Liver (tissue), 9 donors: ENCODE measurements around the gene MAP1LC3B2. TPM values are rescaled to one million over a fixed set of nuclear protein-coding genes. Genes with fewer than 3 reads are reported as not detected.

Experiments used
- DNase-seq: peaks from one replicate; pipeline ENCODE4 v3.0.0-alpha.2; 2017; ENCODE audit warnings: low spot score
- H3K27ac ChIP-seq, 2 donors: one replicate each; pipeline ENCODE4 v1.7.0; 2013; ENCODE audit warnings: inconsistent platforms in 2 of 2, low read length in 2 of 2, control low read depth in 1 of 2, low read depth in 1 of 2, mild to moderate bottlenecking in 1 of 2
- H3K27me3 ChIP-seq, 4 donors: one replicate each; pipeline versions ENCODE4 v1.6.1 to v1.7.0; 2013; ENCODE audit warnings: low read length in 3 of 4, inconsistent platforms in 1 of 4, mild to moderate bottlenecking in 1 of 4, moderate library complexity in 1 of 4; ENCODE audit not compliant: control insufficient read depth in 4 of 4, insufficient read depth in 4 of 4
- H3K36me3 ChIP-seq, 4 donors: one replicate each; pipeline versions ENCODE4 v1.6.1 to v1.7.0; 2013; ENCODE audit warnings: low read length in 3 of 4, mild to moderate bottlenecking in 3 of 4, low read depth in 1 of 4, moderate library complexity in 1 of 4; ENCODE audit not compliant: control insufficient read depth in 4 of 4, insufficient read depth in 3 of 4
- H3K4me1 ChIP-seq, 4 donors: one replicate each; pipeline versions ENCODE4 v1.6.1 to v1.7.0; 2013; ENCODE audit warnings: low read length in 3 of 4, mild to moderate bottlenecking in 3 of 4, moderate library complexity in 1 of 4; ENCODE audit not compliant: control insufficient read depth in 4 of 4, insufficient read depth in 4 of 4
- H3K4me3 ChIP-seq, 3 donors: one replicate each; pipeline versions ENCODE4 v1.6.1 to v1.7.0; 2013; ENCODE audit warnings: low read length in 3 of 3, control low read depth in 1 of 3, low read depth in 1 of 3, mild to moderate bottlenecking in 1 of 3
- H3K9ac ChIP-seq, 2 donors: one replicate each; pipeline ENCODE4 v1.7.0; 2013; ENCODE audit warnings: low read length in 2 of 2, mild to moderate bottlenecking in 2 of 2, moderate library complexity in 2 of 2, control low read depth in 1 of 2, low read depth in 1 of 2
- H3K9me3 ChIP-seq, 4 donors: one replicate each; pipeline versions ENCODE4 v1.6.1 to v1.7.0; 2013; ENCODE audit warnings: low read length in 3 of 4; ENCODE audit not compliant: control insufficient read depth in 4 of 4
- ATF3 ChIP-seq: IDR thresholded peaks from 2 replicates; pipeline ENCODE4 v1.6.1; 2016; ENCODE audit warnings: antibody characterized with exemption
- CTCF ChIP-seq: fragments of 150-350 bp; IDR thresholded peaks from 2 replicates; pipeline ENCODE4 v1.5.1; 2017; ENCODE audit warnings: improper control_type of control experiment, low read depth, low read length; ENCODE audit not compliant: missing input control
- EGR1 ChIP-seq, 2 donors: IDR thresholded peaks; 2 replicates each; pipeline ENCODE4 v1.6.1; 2016 to 2018; ENCODE audit warnings: antibody characterized with exemption in 2 of 2, low read depth in 2 of 2
- FOXA1 ChIP-seq: IDR thresholded peaks from 2 replicates; pipeline ENCODE4 v1.6.1; 2016; ENCODE audit warnings: antibody characterized with exemption
- FOXA2 ChIP-seq: IDR thresholded peaks from 2 replicates; pipeline ENCODE4 v1.6.1; 2016; ENCODE audit warnings: antibody characterized with exemption
- GABPA ChIP-seq, 2 donors: IDR thresholded peaks in 1 of 2; conservative IDR thresholded peaks in 1 of 2; 2 replicates each; pipeline ENCODE4 v1.6.1; 2016; ENCODE audit warnings: antibody characterized with exemption in 2 of 2, mild to moderate bottlenecking in 1 of 2, moderate library complexity in 1 of 2
- HNF4A ChIP-seq, 2 donors: conservative IDR thresholded peaks; 2 replicates each; pipeline ENCODE4 v1.6.1; 2016; ENCODE audit warnings: antibody characterized with exemption in 2 of 2, mild to moderate bottlenecking in 2 of 2
- HNF4G ChIP-seq: IDR thresholded peaks from 2 replicates; pipeline ENCODE4 v1.6.1; 2016; ENCODE audit warnings: antibody characterized with exemption
- JUND ChIP-seq, 2 donors: IDR thresholded peaks; 2 replicates each; pipeline ENCODE4 v1.6.1; 2016; ENCODE audit warnings: antibody characterized with exemption in 2 of 2
- MAX ChIP-seq: IDR thresholded peaks from 2 replicates; pipeline ENCODE4 v1.6.1; 2016; ENCODE audit warnings: antibody characterized with exemption
- NR2F2 ChIP-seq: IDR thresholded peaks from 2 replicates; pipeline ENCODE4 v1.6.1; 2016; ENCODE audit warnings: antibody characterized with exemption
- RAD21 ChIP-seq, 2 donors: IDR thresholded peaks; 2 replicates each; pipeline ENCODE4 v1.6.1; 2016; ENCODE audit warnings: antibody characterized with exemption in 2 of 2, mild to moderate bottlenecking in 2 of 2
- REST ChIP-seq: IDR thresholded peaks from 2 replicates; pipeline ENCODE4 v1.6.1; 2016; ENCODE audit warnings: antibody characterized with exemption, mild to moderate bottlenecking
- RXRA ChIP-seq, 2 donors: IDR thresholded peaks; 2 replicates each; pipeline ENCODE4 v1.6.1; 2017 to 2018; ENCODE audit warnings: antibody characterized with exemption in 2 of 2, mild to moderate bottlenecking in 1 of 2
- SP1 ChIP-seq: IDR thresholded peaks from 2 replicates; pipeline ENCODE4 v1.6.1; 2018; ENCODE audit warnings: antibody characterized with exemption, mild to moderate bottlenecking
- TAF1 ChIP-seq: conservative IDR thresholded peaks from 2 replicates; pipeline ENCODE4 v1.6.1; 2016; ENCODE audit warnings: antibody characterized with exemption, mild to moderate bottlenecking
- YY1 ChIP-seq: IDR thresholded peaks from 2 replicates; pipeline ENCODE4 v1.6.1; 2016; ENCODE audit warnings: antibody characterized with exemption, mild to moderate bottlenecking
- ZBTB33 ChIP-seq: IDR thresholded peaks from 2 replicates; pipeline ENCODE4 v1.6.1; 2016; ENCODE audit warnings: antibody characterized with exemption
- WGBS: extraction: QIAGEN DNeasy Blood & Tissue Kit; methylation state at CpG from one replicate; pipeline ENCODE4 v1.1.7; 2013; 5-methylcytosine and 5-hydroxymethylcytosine counted together
- polyA plus RNA-seq, 2 donors: library from polyadenylated mRNA; stranded (reverse) in 1 of 2; unstranded in 1 of 2; fragments of 200-250 nt in 1 of 2; fragments of >200 nt in 1 of 2; fragmentation: Nextera tagmentation in 1 of 2; extraction: Ambion mirVana in 1 of 2; gene quantifications; one replicate each; pipeline versions ENCODE4 v1.2.1 to v1.2.3, GENCODE V29; 2013 to 2015
- total RNA-seq, 2 donors: library from RNA; depleted of rRNA; stranded (reverse); fragments of >200 nt; gene quantifications; one replicate each; pipeline ENCODE4 v1.2.3, GENCODE V29; 2014
- donor health status: healthy.
- donor health status: healthy.
- donor health status: healthy.
- donor health status: healthy.
- donor health status: healthy.

Gene MAP1LC3B2
- total and polyA plus RNA-seq, 4 donors = 1.3 to 7.7 TPM; not detected in 2

- Histone ChIP-seq H3K27me3 (no peaks in the 10 kb centered on the region), H3K4me3 (no peak overlapping the region), H3K9me3 (no peaks in the 10 kb centered on the region), H3K36me3 (no peaks in the 10 kb centered on the region), H3K9ac (no peak overlapping the region), H3K27ac (no peak overlapping the region), H3K4me1 (peaks cover 0 to 4% (median 2%) of the 10 kb centered on the region in 4 donors)
- TF ChIP-seq FOXA1 = no peak
- TF ChIP-seq GABPA (IDR thresholded peaks at IDR 0.05 in 1 of 2, conservative IDR thresholded peaks at IDR 0.05 in 1 of 2) = no peak
- no peak for TF ChIP-seq RXRA (IDR thresholded peaks at IDR 0.05)
- TF ChIP-seq YY1 = no peak
- TF ChIP-seq REST = no peak
- TF ChIP-seq MAX = no peak
- no peak for TF ChIP-seq SP1
- TF ChIP-seq CTCF = no peak
- no peak for TF ChIP-seq NR2F2
- TF ChIP-seq ATF3 = no peak
- TF ChIP-seq HNF4G = no peak
- no peak for TF ChIP-seq HNF4A (conservative IDR thresholded peaks at IDR 0.05)
- TF ChIP-seq EGR1 (IDR thresholded peaks at IDR 0.05; ENCODE audit: low read depth in 2 of 2) = no peak
- TF ChIP-seq JUND (IDR thresholded peaks at IDR 0.05) = no peak
- TF ChIP-seq ZBTB33 = no peak
- TF ChIP-seq FOXA2 = no peak
- no peak for TF ChIP-seq TAF1
- TF ChIP-seq RAD21 (IDR thresholded peaks at IDR 0.05) = no peak
- no peak for DNase-seq
- WGBS = 86% methylated on average over 8 of the region's 8 CpGs
These were observed 54.1 kb downstream of the MAP1LC3B2 start for GRCh38 chr12:116613256-116613655.
